ENCODE data around the gene LRP2. TPM values are rescaled to one million over a fixed set of nuclear protein-coding genes. Genes with fewer than 3 reads are reported as not detected.

Gene LRP2
- total and polyA plus RNA-seq, 2 of the 8 experiments (the other 6 are each of a cell fraction or from before 2014, with no cell fraction given): 2.0 to 2.9 TPM

- TF ChIP-seq EZH2 (IDR thresholded peaks at IDR 0.05; ENCODE audit: low read depth, low read length, severe bottlenecking) (peak; percentile 78), KDM1A (IDR thresholded peaks at IDR 0.05; ENCODE audit: borderline replicate concordance, low read length) (no peak), SIRT6 (IDR thresholded peaks at IDR 0.05; ENCODE audit: low read length) (no peak)
Measured at GRCh38 chr2:169362894-169363559, 693 bp upstream of the LRP2 start (continued).

Measured in H1 (cell line).